Activated CD8-positive, alpha-beta memory T cell treated with anti-CD3 and anti-CD28 coated beads for 4 hours (primary cell): Measurements from ENCODE around the gene KCNQ1OT1.

Source experiments
- DNase-seq, 2 donors: peaks; one replicate each; pipeline ENCODE4 v3.0.0-alpha.2; 2020; ENCODE audit warnings: low read depth in 2 of 2

The KCNQ1OT1 gene

GRCh38 chr11:2703363-2704141 lies 3.8 kb upstream of the KCNQ1OT1 start:
- DNase-seq, result no peak

GRCh38 chr11:2702771-2703362 lies 3.1 kb upstream of the KCNQ1OT1 start:
- no peak for DNase-seq

GRCh38 chr11:2701898-2702434 lies 2.2 kb upstream of the KCNQ1OT1 start:
- no peak for DNase-seq

GRCh38 chr11:2701230-2701629 lies 1.4 kb upstream of the KCNQ1OT1 start:
- no peak for DNase-seq

- DNase-seq, result no peak
Measured at GRCh38 chr11:2700415-2701211, 819 bp upstream of the KCNQ1OT1 start.

GRCh38 chr11:2699185-2699530 lies 636 bp downstream of the KCNQ1OT1 start:
- DNase-seq, result no peak

GRCh38 chr11:2698386-2699184 lies 1.2 kb downstream of the KCNQ1OT1 start:
- DNase-seq, result no peak

- no peak for DNase-seq
Measured at GRCh38 chr11:2697866-2698265, 1.9 kb downstream of the KCNQ1OT1 start.

GRCh38 chr11:2696455-2696854 lies 3.3 kb downstream of the KCNQ1OT1 start:
- no peak for DNase-seq

- no peak for DNase-seq
Measured at GRCh38 chr11:2694995-2695939, 4.5 kb downstream of the KCNQ1OT1 start.

GRCh38 chr11:2694495-2694894 lies 5.3 kb downstream of the KCNQ1OT1 start:
- no peak for DNase-seq

- DNase-seq, result no peak
Measured at GRCh38 chr11:2693271-2694261, 6.2 kb downstream of the KCNQ1OT1 start.

- DNase-seq, result no peak
Measured at GRCh38 chr11:2691991-2692875, 7.6 kb downstream of the KCNQ1OT1 start.

- DNase-seq, result no peak
Measured at GRCh38 chr11:2691355-2691761, 8.4 kb downstream of the KCNQ1OT1 start.

GRCh38 chr11:2690596-2691354 lies 9.0 kb downstream of the KCNQ1OT1 start:
- DNase-seq, result no peak

- no peak for DNase-seq
Measured at GRCh38 chr11:2689651-2690575, 9.9 kb downstream of the KCNQ1OT1 start.
